GM21360 (cell line): ENCODE data around the gene RALGAPA2.
A peak's percentile ranks its signal among the peaks of the same experiment; 100 is the strongest.

Experiments
- ATAC-seq: cut with Tn5 transposase; IDR thresholded peaks from one replicate; pipeline ENCODE4 v1.9.1; 2021; ENCODE audit warnings: mild to moderate bottlenecking, moderate library complexity; ENCODE audit not compliant: unreplicated experiment

RALGAPA2 gene

DNA sequence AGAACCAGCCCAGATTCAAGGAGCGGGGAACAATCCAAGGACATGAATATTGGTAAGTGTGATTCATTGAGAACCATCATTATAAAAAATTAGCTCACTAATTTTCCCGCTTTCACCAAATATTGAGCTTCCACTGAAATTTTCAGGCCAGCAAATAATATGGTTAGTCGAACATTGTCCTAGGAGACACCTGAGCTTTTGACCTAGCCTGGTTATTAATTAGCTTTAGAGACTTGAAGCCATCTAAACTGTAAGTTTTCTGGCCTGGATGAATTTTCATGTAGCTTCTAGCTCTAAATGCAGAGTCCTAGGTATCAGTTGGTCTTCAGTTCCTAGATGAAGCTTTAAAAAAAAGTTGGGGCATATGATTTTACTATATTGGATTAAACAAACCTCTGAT is 17.1 kb upstream of the RALGAPA2 start:
- ATAC-seq = no peak

- no peak for ATAC-seq
Measured at GRCh38 chr20:20721489-20721888, 9.0 kb upstream of the RALGAPA2 start.

DNA sequence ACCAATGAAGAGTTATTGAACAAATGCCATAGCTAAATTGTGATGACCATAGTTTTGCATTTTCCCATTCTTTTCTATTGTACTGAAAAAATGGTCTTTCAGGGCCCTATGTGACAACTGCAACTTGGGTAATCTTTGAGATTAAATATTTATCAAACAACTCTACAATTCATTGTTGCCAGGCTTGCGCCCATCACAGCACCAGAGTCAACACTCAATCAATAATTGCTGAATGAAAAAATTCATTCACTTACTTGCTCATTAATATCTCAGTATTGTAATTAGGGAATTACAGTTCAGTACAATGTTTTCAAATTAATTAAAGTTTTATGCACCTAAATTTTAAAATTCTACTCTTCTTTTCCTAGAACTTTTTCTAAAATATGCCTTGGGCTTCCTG is 7.7 kb upstream of the RALGAPA2 start:
- no peak for ATAC-seq

DNA sequence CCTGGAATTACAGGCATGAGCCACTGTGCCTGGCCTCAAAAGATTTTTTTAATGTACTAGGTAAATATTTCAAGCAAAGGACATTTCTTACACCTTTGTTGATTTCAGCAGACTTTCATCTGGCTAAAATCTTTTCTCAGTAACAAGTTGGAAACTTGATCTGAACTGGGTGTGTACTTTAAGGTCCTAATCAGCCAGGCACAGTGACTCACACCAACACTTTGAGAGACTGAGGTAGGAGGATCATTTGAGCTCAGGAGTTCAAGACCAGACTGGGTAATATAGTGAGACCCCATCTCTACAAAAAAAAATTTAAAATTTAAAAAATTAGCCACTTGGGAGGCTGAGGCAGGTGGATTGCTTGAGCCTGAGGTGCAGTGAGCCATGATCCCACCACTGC is 7.0 kb upstream of the RALGAPA2 start:
- no peak for ATAC-seq

DNA sequence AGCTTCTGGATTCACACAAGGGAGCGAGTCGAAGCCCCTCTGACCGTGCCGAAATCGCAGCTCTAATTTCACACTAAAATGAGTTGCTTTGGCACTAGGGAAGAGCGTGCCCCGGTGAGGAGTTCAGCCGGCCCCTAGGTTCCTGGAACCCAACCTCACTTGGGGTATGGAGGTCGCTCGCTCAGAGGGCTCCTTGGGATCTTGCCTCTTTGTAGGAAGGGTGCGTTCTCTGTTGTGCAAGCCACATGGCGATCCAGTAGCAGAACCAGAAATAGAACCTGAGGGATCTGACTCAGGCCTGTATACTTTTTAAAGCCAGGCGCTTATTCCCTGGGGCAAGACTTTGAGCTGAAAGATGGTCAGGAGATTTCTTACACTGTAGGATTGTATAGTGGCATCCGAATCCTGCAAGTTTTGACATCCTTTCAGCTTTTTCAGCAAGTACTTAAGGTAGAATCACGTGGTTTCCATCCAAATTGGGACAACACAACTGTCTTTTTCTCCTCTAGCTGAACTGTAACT is 861 bp upstream of the RALGAPA2 start:
- ATAC-seq = no peak

DNA sequence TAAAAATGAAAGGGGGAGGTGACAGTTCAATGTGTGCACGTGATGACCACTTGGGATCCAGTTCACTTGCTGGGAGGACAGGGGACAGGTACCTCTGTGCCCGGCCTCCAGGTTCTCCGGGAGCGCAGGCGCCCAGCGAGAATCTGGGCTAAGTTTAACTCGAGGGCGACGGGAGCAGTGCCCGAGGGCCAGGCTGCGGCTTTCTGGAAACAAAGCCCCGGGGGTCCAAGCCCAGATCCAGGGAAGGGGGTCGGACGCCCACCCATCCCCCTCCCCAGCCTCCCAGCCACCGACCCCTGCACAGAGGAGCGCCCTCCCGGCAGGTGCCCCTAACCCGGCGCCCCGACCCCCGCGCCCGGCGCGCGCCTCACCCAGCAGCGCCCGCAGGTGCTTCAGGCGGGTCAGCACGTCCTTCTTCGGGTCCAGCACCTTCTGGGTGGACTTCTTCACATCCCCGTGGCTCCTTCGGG is 405 bp downstream of the RALGAPA2 start:
- peak; percentile 11 for ATAC-seq

DNA sequence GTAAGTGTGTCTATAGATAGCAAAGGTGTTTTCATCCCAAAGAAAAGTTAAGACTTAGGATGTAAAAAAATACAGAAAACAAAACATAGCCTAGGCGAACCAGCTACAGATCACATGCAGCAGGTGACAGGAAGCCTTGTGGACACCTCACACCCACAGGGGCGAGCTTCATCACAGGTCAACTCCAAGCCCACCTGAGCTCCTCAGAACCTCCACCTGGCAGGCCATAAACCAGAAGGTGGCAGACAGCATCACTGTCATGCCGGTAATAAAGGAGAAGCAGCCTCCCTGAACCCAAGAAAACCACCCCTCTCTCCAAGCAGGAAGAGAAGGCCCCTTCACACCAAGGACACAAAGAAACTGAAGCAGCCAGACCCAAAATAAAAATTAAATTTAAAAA is 1.0 kb downstream of the RALGAPA2 start:
- ATAC-seq = no peak

DNA sequence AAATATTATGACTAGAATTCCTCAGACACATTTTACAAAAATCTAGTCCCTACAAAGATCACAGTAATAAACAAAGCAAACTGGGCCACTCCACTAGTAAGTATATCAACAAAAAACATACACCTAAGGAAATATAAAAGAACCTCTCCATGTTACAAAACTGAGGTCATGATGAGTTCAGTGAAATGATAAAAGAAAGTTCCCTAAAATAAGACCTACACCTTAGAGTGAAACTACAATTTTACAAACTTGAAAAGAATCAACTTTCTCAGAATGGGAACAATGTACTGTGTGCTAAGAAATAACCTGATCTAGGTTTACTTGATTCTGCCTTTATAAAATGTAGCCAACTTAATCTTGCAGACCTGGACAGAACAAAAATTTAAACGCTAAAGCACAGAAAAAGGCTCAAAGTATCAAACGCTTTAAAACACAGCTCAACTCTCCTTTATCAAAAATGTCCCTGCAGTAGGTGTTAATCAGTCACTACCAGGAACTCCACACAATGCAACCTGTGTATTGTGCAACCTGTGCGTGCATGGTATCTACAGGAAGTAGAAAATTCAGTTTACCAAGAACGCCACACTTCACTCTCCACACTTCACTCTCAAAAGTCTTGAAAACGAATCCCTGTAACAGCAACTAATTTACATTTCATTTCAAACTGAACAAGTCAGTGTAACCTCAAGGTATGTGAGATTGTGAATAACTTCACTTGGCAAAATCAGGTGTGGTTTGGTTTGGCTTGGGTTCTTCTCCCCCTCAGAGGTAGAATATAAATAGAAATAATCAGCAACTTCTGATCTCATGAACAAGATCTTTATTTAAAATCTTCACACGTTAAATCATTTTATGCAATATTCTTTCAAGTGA is 1.8 kb downstream of the RALGAPA2 start:
- ATAC-seq = no peak

- ATAC-seq = no peak
Measured at GRCh38 chr20:20709887-20710286, 2.6 kb downstream of the RALGAPA2 start.

GRCh38 chr20:20706285-20706684 is 6.2 kb downstream of the RALGAPA2 start:
- ATAC-seq = no peak

DNA sequence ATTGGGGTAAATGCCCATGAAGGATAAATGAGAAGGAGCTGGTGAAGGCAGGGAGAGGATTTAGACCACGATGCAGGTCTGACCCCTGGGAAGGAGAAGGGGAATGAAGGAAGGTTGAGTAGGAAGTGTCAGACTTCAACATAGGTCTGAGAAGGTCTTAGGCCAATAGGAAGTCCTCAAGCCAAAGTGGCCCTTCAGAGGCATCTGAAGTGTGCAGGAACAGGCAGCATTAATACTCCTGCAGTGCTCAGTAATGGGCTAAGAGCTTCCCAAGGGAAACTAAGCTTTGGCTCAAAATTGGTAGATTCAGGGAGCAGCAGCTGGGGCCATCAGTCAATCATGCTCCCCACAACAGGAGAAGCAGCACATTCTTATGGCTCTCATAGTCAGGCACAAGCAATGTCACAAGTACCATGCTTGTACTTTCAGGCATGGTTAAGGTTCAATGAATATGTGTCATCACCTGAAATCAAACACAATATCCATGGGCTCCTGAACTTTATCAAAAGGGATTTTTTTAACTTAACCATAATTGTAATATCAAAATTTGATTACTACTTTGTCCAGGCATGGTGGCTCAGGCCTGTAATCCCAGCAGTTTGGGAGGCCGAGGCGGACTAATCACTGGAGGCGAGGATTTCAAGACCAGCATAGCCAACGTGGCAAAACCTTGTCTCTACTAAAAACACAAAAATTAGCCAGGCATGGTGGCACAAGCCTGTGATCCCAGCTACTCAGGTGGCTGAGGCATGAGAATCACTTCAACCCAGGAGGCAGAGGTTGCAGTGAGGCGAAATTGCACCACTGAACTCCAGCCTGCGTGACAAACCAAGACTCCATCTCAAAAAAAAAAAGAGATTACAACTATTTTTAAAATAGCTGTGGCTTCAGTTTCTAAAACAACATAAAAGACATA is 9.9 kb downstream of the RALGAPA2 start:
- ATAC-seq = no peak

- no peak for ATAC-seq
Measured at GRCh38 chr20:20699917-20700316, 12.5 kb downstream of the RALGAPA2 start.

DNA sequence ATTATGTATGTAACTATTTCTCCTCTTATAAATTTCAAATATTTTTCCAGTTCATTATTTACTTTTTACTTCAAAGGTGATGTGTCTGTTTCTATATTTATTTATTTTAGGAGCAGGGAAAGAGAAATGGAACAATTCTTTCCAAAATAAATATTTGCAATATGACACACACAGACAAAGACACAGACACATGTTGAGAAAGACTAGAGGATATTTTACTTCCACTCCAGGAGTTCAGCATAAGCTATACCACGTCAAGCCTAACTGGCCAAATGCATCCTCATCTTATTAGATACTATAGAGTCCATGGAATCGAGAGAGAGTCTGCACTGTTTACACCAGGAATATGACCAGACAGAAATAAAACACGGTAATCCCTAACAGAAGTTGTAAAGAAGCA is 13.3 kb downstream of the RALGAPA2 start:
- no peak for ATAC-seq

GRCh38 chr20:20697325-20697845 is 15.1 kb downstream of the RALGAPA2 start:
- ATAC-seq = no peak

DNA sequence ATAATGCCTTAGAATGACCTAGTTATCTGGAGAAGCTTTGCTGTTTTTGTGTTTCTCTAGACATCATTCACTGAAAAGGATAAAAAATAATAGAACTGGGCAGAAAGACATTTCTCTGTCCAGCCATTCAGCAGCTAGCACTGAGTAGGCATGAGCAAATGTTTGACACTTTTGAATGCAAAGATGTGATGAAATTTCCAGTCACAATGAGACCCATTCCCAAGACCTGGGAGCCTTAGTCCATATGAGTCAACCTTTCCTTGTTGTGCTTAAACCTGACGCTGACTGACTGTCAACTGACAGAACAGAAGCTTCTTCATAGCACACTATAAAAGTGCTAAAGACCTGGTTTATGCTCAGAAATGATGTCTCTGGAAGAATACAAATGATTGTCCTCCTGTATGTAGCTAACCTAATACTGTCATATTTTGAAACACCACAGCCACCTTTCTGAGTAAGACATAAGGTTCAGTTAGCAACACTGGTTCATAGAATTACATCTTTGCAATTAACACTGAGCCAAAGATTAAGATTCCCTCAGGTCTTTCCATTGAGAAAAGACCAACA is 17.1 kb downstream of the RALGAPA2 start:
- ATAC-seq = no peak

- no peak for ATAC-seq
Measured at GRCh38 chr20:20694591-20694990, 17.9 kb downstream of the RALGAPA2 start.

- ATAC-seq = no peak
Measured at GRCh38 chr20:20692587-20692986, 19.9 kb downstream of the RALGAPA2 start.

- peak; percentile 41 for ATAC-seq
Measured at GRCh38 chr20:20691477-20692235, 20.8 kb downstream of the RALGAPA2 start.

GRCh38 chr20:20690676-20691476 is 21.6 kb downstream of the RALGAPA2 start:
- peak; percentile 78 for ATAC-seq
